ENCODE results near the gene DMRTC2. TPM values are rescaled to one million over a fixed set of nuclear protein-coding genes. Genes with fewer than 3 reads are reported as not detected.

The DMRTC2 gene
- not detected for total RNA-seq

- TF ChIP-seq POLR2A (IDR thresholded peaks at IDR 0.05) (no peak), EP300 (IDR thresholded peaks at IDR 0.05) (no peak)
- TF ChIP-seq, protein P1, sequence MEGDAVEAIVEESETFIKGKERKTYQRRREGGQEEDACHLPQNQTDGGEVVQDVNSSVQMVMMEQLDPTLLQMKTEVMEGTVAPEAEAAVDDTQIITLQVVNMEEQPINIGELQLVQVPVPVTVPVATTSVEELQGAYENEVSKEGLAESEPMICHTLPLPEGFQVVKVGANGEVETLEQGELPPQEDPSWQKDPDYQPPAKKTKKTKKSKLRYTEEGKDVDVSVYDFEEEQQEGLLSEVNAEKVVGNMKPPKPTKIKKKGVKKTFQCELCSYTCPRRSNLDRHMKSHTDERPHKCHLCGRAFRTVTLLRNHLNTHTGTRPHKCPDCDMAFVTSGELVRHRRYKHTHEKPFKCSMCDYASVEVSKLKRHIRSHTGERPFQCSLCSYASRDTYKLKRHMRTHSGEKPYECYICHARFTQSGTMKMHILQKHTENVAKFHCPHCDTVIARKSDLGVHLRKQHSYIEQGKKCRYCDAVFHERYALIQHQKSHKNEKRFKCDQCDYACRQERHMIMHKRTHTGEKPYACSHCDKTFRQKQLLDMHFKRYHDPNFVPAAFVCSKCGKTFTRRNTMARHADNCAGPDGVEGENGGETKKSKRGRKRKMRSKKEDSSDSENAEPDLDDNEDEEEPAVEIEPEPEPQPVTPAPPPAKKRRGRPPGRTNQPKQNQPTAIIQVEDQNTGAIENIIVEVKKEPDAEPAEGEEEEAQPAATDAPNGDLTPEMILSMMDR (IDR thresholded peaks at IDR 0.05), result no peak
- WGBS, 2 donors, result 92 to 97% methylated on average over 3 of the region's 3 CpGs
- Histone ChIP-seq H3K27ac (no peak within 1 kb of the TSS), H3K4me1 (no peaks in the 10 kb centered on the region), H3K9me3 (no peaks in the 10 kb centered on the region), H3K36me3 (no peaks in the 10 kb centered on the region), H3K4me3 (no peak within 1 kb of the TSS), H3K27me3 (peaks cover 0 to 8% of the 10 kb centered on the region in 2 donors)
- no peak for DNase-seq (ENCODE audit: low spot score in 2 of 2)
These were observed at the start of gene DMRTC2 for GRCh38 chr19:41845001-41845050. Gene DMRTC2 (plus strand): TSS chr19:41845042. CDS start chr19:41847429, 2,387 bp downstream.

DNA sequence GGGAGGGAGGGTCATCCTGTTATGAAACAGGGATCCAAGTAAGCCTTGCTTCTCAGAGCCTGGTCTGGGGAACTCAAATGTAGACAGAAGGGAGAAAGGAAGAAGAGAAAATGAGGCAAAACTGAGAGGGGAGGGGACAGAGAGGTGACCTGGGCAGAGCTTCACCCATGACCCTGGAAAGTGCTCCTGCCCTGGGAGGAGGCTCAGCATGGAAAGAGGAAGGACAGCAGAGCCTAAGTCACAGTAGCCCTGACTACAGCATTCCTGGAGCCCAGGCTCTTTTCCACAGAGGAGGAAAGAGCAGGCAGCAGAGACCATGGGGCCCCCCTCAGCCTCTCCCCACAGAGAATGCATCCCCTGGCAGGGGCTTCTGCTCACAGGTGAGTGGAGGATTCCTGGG, 48.5 kb upstream of the DMRTC2 start, which contains the start of gene CEACAM3:
CEACAM3 (plus strand) TSS at position 226 of the 400 bp plus-strand sequence; CDS start at position 317, 91 bp downstream.
- H3K27ac ChIP-seq, result no peak within 1 kb of the TSS
- peaks cover 0 to 6% of the 10 kb centered on the region in 2 donors for H3K27me3 ChIP-seq
- H3K4me3 ChIP-seq, result no peak within 1 kb of the TSS
- no peaks in the 10 kb centered on the region for H3K36me3 ChIP-seq
- no peak for TF ChIP-seq POLR2A (IDR thresholded peaks at IDR 0.05)
- TF ChIP-seq, protein P1 (IDR thresholded peaks at IDR 0.05), result no peak
- TF ChIP-seq EP300 (IDR thresholded peaks at IDR 0.05), result no peak
- no peaks in the 10 kb centered on the region for H3K4me1 ChIP-seq
- no peak for DNase-seq (ENCODE audit: low spot score in 2 of 2)
- H3K9me3 ChIP-seq, result peaks cover 0 to 6% (median 0%) of the 10 kb centered on the region in 4 donors

GRCh38 chr19:41796901-41797300, 47.9 kb upstream of the DMRTC2 start:
- Histone ChIP-seq H3K27me3 (peaks cover 0 to 6% of the 10 kb centered on the region in 2 donors), H3K36me3 (no peaks in the 10 kb centered on the region), H3K9me3 (peaks cover 0 to 8% (median 0%) of the 10 kb centered on the region in 4 donors), H3K4me1 (peaks cover 0 to under 1% (median 0%) of the 10 kb centered on the region in 4 donors), H3K27ac (no peak overlapping the region), H3K4me3 (no peak overlapping the region)
- TF ChIP-seq POLR2A (IDR thresholded peaks at IDR 0.05) (no peak), EP300 (IDR thresholded peaks at IDR 0.05) (no peak)
- TF ChIP-seq, protein P1 (IDR thresholded peaks at IDR 0.05), result no peak
- 84 to 88% methylated on average over 1 of the region's 1 CpG for WGBS, 2 donors
- DNase-seq (ENCODE audit: low spot score in 2 of 2), result no peak

- no peak for DNase-seq (ENCODE audit: low spot score in 2 of 2)
- Histone ChIP-seq H3K36me3 (no peaks in the 10 kb centered on the region), H3K9me3 (peaks cover 0 to 8% (median 0%) of the 10 kb centered on the region in 4 donors), H3K27me3 (no peaks in the 10 kb centered on the region), H3K4me3 (no peak overlapping the region), H3K27ac (no peak overlapping the region), H3K4me1 (peaks cover 0 to 7% (median 0%) of the 10 kb centered on the region in 4 donors)
- TF ChIP-seq, protein P1 (IDR thresholded peaks at IDR 0.05), result no peak
- no peak for TF ChIP-seq POLR2A (IDR thresholded peaks at IDR 0.05)
- no peak for TF ChIP-seq EP300 (IDR thresholded peaks at IDR 0.05)
- WGBS, 2 donors, result 66 to 71% methylated on average over 9 of the region's 9 CpGs
These were observed 45.3 kb upstream of the DMRTC2 start for GRCh38 chr19:41799444-41800000.

GRCh38 chr19:41801031-41801430, 43.8 kb upstream of the DMRTC2 start:
- WGBS, 2 donors, result 74 to 90% methylated on average over 4 of the region's 4 CpGs
- no peaks in the 10 kb centered on the region for H3K36me3 ChIP-seq

More at GRCh38 chr19:41801031-41801430, 43.8 kb upstream of the DMRTC2 start:
- H3K4me3 ChIP-seq, result no peak overlapping the region
- no peaks in the 10 kb centered on the region for H3K27me3 ChIP-seq
- TF ChIP-seq POLR2A (IDR thresholded peaks at IDR 0.05) (no peak), EP300 (IDR thresholded peaks at IDR 0.05) (no peak)
- TF ChIP-seq, protein P1 (IDR thresholded peaks at IDR 0.05), result no peak
- no peak overlapping the region for H3K27ac ChIP-seq
- peaks cover 0 to 7% (median 0%) of the 10 kb centered on the region in 4 donors for H3K4me1 ChIP-seq
- no peak for DNase-seq (ENCODE audit: low spot score in 2 of 2)
- H3K9me3 ChIP-seq, result peaks cover 0 to 8% (median 0%) of the 10 kb centered on the region in 4 donors

Data from tibial nerve (tissue), 4 donors.